Upper lobe of left lung (tissue), 6 donors: ENCODE data around the gene CLCNKB. TPM values are rescaled to one million over a fixed set of nuclear protein-coding genes. Genes with fewer than 3 reads are reported as not detected.
A peak's percentile ranks its signal among the peaks of the same experiment; 100 is the strongest.

ENCODE experiments used
- ATAC-seq, 2 donors: fragments of 200-7000 bp; cut with Tn5 transposase; one replicate each; pipeline ENCODE4 v1.9.1; 2022; ENCODE audit warnings: mild to moderate bottlenecking in 2 of 2, moderate library complexity in 2 of 2; ENCODE audit not compliant: low FRiP score in 2 of 2
- DNase-seq, 2 donors: peaks; one replicate each; pipeline ENCODE4 v3.0.0-alpha.2; 2019 to 2020
- H3K27ac ChIP-seq, 4 donors: fragments of 200-600 bp; sonication (generic); one replicate each; pipeline ENCODE4 v1.5.1; 2016 to 2019
- H3K27me3 ChIP-seq, 4 donors: fragments of 200-600 bp; sonication (generic); one replicate each; pipeline ENCODE4 v1.5.1; 2017 to 2019
- H3K36me3 ChIP-seq, 4 donors: fragments of 200-600 bp; sonication (generic); one replicate each; pipeline ENCODE4 v1.5.1; 2016 to 2019
- H3K4me1 ChIP-seq, 4 donors: fragments of 200-600 bp; sonication (generic); one replicate each; pipeline ENCODE4 v1.5.1; 2018 to 2019
- H3K4me3 ChIP-seq, 4 donors: fragments of 200-600 bp; sonication (generic); one replicate each; pipeline ENCODE4 v1.5.1; 2017 to 2019; ENCODE audit warnings: mild to moderate bottlenecking in 2 of 4, moderate library complexity in 1 of 4
- H3K9me3 ChIP-seq, 4 donors: fragments of 200-600 bp; sonication (generic); one replicate each; pipeline ENCODE4 v1.5.1; 2018 to 2019
- CTCF ChIP-seq, 6 experiments: fragments of 450-650 bp in 4 of 6; fragments of 200-600 bp in 2 of 6; sonication (generic) in 2 of 6; IDR thresholded peaks; one replicate each; pipeline ENCODE4 v1.5.1; 2016 to 2019; ENCODE audit warnings: antibody characterized with exemption in 6 of 6
- EP300 ChIP-seq, 4 donors: sonication (generic); formaldehyde crosslinking; IDR thresholded peaks; one replicate each; pipeline ENCODE4 v1.5.1; 2017; ENCODE audit warnings: antibody characterized with exemption in 4 of 4, control low read depth in 2 of 4
- POLR2A ChIP-seq, 4 donors: fragments of 450-650 bp; IDR thresholded peaks; one replicate each; pipeline ENCODE4 v1.5.1; 2016 to 2017; ENCODE audit warnings: antibody characterized with exemption in 4 of 4, mild to moderate bottlenecking in 2 of 4
- POLR2AphosphoS5 ChIP-seq, 2 donors: sonication (generic); formaldehyde crosslinking; IDR thresholded peaks; one replicate each; pipeline ENCODE4 v1.5.1; 2017; ENCODE audit warnings: antibody characterized with exemption in 2 of 2
- WGBS, 2 donors: methylation state at CpG; one replicate each; pipeline ENCODE4 v1.1.5; 2017 to 2018; 5-methylcytosine and 5-hydroxymethylcytosine counted together
- total RNA-seq, 6 donors: library from RNA; depleted of rRNA in 4 of 6; stranded (reverse); fragments of >200 nt in 4 of 6; gene quantifications; one replicate each; pipeline versions ENCODE4 v1.1.0 to v1.2.1, GENCODE V29; 2016 to 2021
- donor health status: DM: no; HTN: no; CAD: no; lungs with moderate emphysema.
- donor health status: DM: no; HTN: yes; CAD: no; lungs with severe emphysema.

Gene CLCNKB
- total RNA-seq, 6 donors from 2014 or later, result 0.46 to 9.4 (median 0.53) TPM; not detected in 2

GRCh38 chr1:16010837-16011236 is 32.7 kb upstream of the CLCNKB start:
- ATAC-seq (no peak), DNase-seq (no peak)
- H3K27ac ChIP-seq, result no peak overlapping the region
- no peaks in the 10 kb centered on the region for H3K36me3 ChIP-seq
- H3K4me3 ChIP-seq, result no peak overlapping the region
- H3K4me1 ChIP-seq, result peaks cover 15 to 19% (median 16%) of the 10 kb centered on the region in 4 donors
- WGBS, 2 donors, result 87 to 95% methylated on average over 3 of the region's 3 CpGs
- no peaks in the 10 kb centered on the region for H3K27me3 ChIP-seq
- TF ChIP-seq CTCF (IDR thresholded peaks at IDR 0.05) (no peak), POLR2A (IDR thresholded peaks at IDR 0.05) (no peak), POLR2AphosphoS5 (IDR thresholded peaks at IDR 0.05) (no peak)
- H3K9me3 ChIP-seq, result no peaks in the 10 kb centered on the region

GRCh38 chr1:16011936-16012589 is 31.5 kb upstream of the CLCNKB start:
- TF ChIP-seq CTCF (IDR thresholded peaks at IDR 0.05) (no peak), POLR2A (IDR thresholded peaks at IDR 0.05) (no peak), EP300 (IDR thresholded peaks at IDR 0.05) (no peak), POLR2AphosphoS5 (IDR thresholded peaks at IDR 0.05) (no peak)
- no peak overlapping the region for H3K4me3 ChIP-seq
- no peaks in the 10 kb centered on the region for H3K9me3 ChIP-seq
- DNase-seq (no peak), ATAC-seq (no peak)
- H3K36me3 ChIP-seq, result no peaks in the 10 kb centered on the region
- peaks cover 15 to 19% (median 16%) of the 10 kb centered on the region in 4 donors for H3K4me1 ChIP-seq
- H3K27ac ChIP-seq, result peak overlapping the region in 2 of 4 donors; percentile 77 to 78
- 92 to 93% methylated on average over 11 of the region's 11 CpGs for WGBS, 2 donors
- H3K27me3 ChIP-seq, result no peaks in the 10 kb centered on the region

GRCh38 chr1:16012590-16013219 is 30.9 kb upstream of the CLCNKB start:
- peak; percentile 35 to 48 for ATAC-seq
- peak overlapping the region; percentile 10 to 51 (median 40) for H3K4me3 ChIP-seq
- 6 to 31% methylated on average over 6 to 19 of the region's 36 CpGs for WGBS, 2 donors
- peaks cover 15 to 19% (median 17%) of the 10 kb centered on the region in 4 donors for H3K4me1 ChIP-seq
- H3K27me3 ChIP-seq, result no peaks in the 10 kb centered on the region
- no peak for TF ChIP-seq POLR2A (IDR thresholded peaks at IDR 0.05)
- TF ChIP-seq CTCF (IDR thresholded peaks at IDR 0.05), result no peak
- no peak for TF ChIP-seq POLR2AphosphoS5 (IDR thresholded peaks at IDR 0.05)
- TF ChIP-seq EP300 (IDR thresholded peaks at IDR 0.05), result no peak
- no peaks in the 10 kb centered on the region for H3K36me3 ChIP-seq
- H3K27ac ChIP-seq, result peak overlapping the region; percentile 25 to 78 (median 72)
- peak; percentile 70 to 90 for DNase-seq
- no peaks in the 10 kb centered on the region for H3K9me3 ChIP-seq

- peaks cover 15 to 25% (median 18%) of the 10 kb centered on the region in 4 donors for H3K4me1 ChIP-seq
Measured at GRCh38 chr1:16013220-16013907, 30.2 kb upstream of the CLCNKB start.

More at GRCh38 chr1:16013220-16013907, 30.2 kb upstream of the CLCNKB start:
- H3K4me3 ChIP-seq, result peak overlapping the region in 3 of 4 donors; percentile 30 to 51 (median 50)
- 24 to 31% methylated on average over 10 to 24 of the region's 28 CpGs for WGBS, 2 donors
- TF ChIP-seq CTCF (IDR thresholded peaks at IDR 0.05), result no peak
- peak in 1 of 4 donors; percentile 44 for TF ChIP-seq EP300 (IDR thresholded peaks at IDR 0.05)
- TF ChIP-seq POLR2A (IDR thresholded peaks at IDR 0.05), result no peak
- no peak for TF ChIP-seq POLR2AphosphoS5 (IDR thresholded peaks at IDR 0.05)
- DNase-seq (peak in 1 of 2 donors; percentile 42), ATAC-seq (peak; percentile 35 to 57)
- peak overlapping the region; percentile 25 to 78 (median 72) for H3K27ac ChIP-seq
- no peaks in the 10 kb centered on the region for H3K27me3 ChIP-seq
- no peaks in the 10 kb centered on the region for H3K36me3 ChIP-seq
- H3K9me3 ChIP-seq, result no peaks in the 10 kb centered on the region
